ENCODE results near the gene FKBP5. TPM values are rescaled to one million over a fixed set of nuclear protein-coding genes. Genes with fewer than 3 reads are reported as not detected.

Gene FKBP5
- total RNA-seq, 2 experiments from 2014 or later: 42.5 to 79.1 TPM

DNA sequence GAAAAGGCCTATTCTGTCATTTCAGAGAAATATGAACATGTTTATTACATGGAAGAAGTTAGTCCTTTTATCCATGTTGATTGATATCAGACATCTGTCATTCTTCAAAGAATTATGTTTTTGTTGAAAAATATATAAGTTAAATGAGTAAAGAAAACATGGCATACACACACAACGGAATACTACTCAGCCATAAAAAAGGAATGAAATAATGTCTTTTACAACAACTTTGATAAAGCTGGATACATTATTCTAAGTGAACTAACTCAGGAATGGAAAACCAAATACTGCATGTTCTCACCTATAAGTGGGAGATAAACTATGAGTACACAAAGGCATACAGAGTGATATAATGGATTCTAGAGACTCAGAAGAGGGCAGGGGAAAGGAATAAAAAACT lies 9.3 kb downstream of the FKBP5 start:
- TF ChIP-seq CTCF (conservative IDR thresholded peaks at IDR 0.05; ENCODE audit: low read length) (no peak), EZH2phosphoT487 (IDR thresholded peaks at IDR 0.05; ENCODE audit: borderline replicate concordance, low read depth, low read length) (no peak)
- Histone ChIP-seq H3K4me1 (ENCODE audit: insufficient read depth, low read length, poor library complexity, severe bottlenecking) (peaks cover 20% of the 10 kb centered on the region), H2AFZ (ENCODE audit: low read length) (no peak overlapping the region), H4K20me1 (ENCODE audit: insufficient read depth, low read length) (peaks cover 8% of the 10 kb centered on the region; the same call in 1 of the 2 replicates), H3K36me3 (ENCODE audit: insufficient read depth, low read length) (peaks cover 64% of the 10 kb centered on the region), H3K27ac (ENCODE audit: low read depth, low read length, poor library complexity, severe bottlenecking) (no peak overlapping the region), H3K4me2 (ENCODE audit: low read length) (no peak overlapping the region), H3K9me3 (ENCODE audit: low read length) (no peaks in the 10 kb centered on the region), H3K9me2 (ENCODE audit: insufficient read depth, low read length) (no peaks in the 10 kb centered on the region), H3K79me2 (ENCODE audit: insufficient read depth, low read depth, low read length) (peaks cover 99% of the 10 kb centered on the region), H3K4me3 (ENCODE audit: low read depth, low read length, poor library complexity, severe bottlenecking) (no peak overlapping the region)
- no TSS peak for BruUV-seq (replicated peaks)
- POLR2A ChIA-PET: interaction anchor here (1.5 to 2.5 kb wide), 2 partner anchors 10 to 17 kb away, joined by 5 to 8 read pairs; no protein-coding TSS in a partner anchor
- intact Hi-C loops (cut with micrococcal nuclease; ENCODE audit: unreplicated experiment): no loop called here
- CTCF ChIA-PET (ENCODE audit: unreplicated experiment): no interaction called here
- no peak for DNase-seq (ENCODE audit: low spot score)

GRCh38 chr6:35678814-35679213 lies 9.9 kb downstream of the FKBP5 start:
- peaks cover 8% of the 10 kb centered on the region; the same call in 1 of the 2 replicates for H4K20me1 ChIP-seq (ENCODE audit: insufficient read depth, low read length)
- H2AFZ ChIP-seq (ENCODE audit: low read length): no peak overlapping the region
- H3K79me2 ChIP-seq (ENCODE audit: insufficient read depth, low read depth, low read length): peaks cover 99% of the 10 kb centered on the region
- ChIA-PET CTCF (ENCODE audit: unreplicated experiment) (no interaction called here), POLR2A (no interaction called here)
- intact Hi-C loops (cut with micrococcal nuclease; ENCODE audit: unreplicated experiment): no loop called here
- TF ChIP-seq CTCF (conservative IDR thresholded peaks at IDR 0.05; ENCODE audit: low read length) (no peak), EZH2phosphoT487 (IDR thresholded peaks at IDR 0.05; ENCODE audit: borderline replicate concordance, low read depth, low read length) (no peak)
- no peak overlapping the region for H3K4me3 ChIP-seq (ENCODE audit: low read depth, low read length, poor library complexity, severe bottlenecking)
- H3K27ac ChIP-seq (ENCODE audit: low read depth, low read length, poor library complexity, severe bottlenecking): no peak overlapping the region
- H3K4me2 ChIP-seq (ENCODE audit: low read length): no peak overlapping the region
- H3K4me1 ChIP-seq (ENCODE audit: insufficient read depth, low read length, poor library complexity, severe bottlenecking): peaks cover 22% of the 10 kb centered on the region
- DNase-seq (ENCODE audit: low spot score): no peak
- H3K9me3 ChIP-seq (ENCODE audit: low read length): no peaks in the 10 kb centered on the region
- H3K36me3 ChIP-seq (ENCODE audit: insufficient read depth, low read length): peaks cover 58% of the 10 kb centered on the region
- no TSS peak for BruUV-seq (replicated peaks)
- no peaks in the 10 kb centered on the region for H3K9me2 ChIP-seq (ENCODE audit: insufficient read depth, low read length)

DNA sequence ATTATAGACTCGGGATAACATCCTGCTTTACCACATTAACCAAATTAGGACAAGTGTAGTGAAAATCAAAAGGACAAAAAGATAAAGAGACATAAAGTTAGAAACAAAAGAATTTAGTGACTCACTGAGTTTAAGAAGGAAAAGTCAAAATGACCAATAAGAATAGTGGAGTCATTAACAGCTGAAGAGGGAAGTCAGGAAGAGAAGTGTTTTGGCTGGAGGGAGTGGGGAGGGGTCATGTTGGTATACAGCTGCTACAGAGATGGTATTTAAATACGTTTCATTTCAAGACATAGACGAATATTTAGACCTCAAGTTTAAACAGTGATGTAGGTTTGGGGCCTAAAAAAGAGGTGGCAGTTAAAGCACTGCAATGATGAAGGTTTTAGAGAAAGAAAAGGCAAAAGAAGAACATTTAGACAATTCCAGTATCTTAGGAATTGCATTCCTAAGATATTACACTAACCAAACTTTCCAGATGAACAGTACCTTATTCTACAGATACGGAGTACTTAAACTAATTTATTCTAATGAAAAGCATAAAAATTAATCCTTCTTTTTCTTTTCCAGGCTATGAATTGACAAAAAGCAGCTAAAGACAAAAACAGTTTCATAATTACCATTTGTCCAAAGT lies 10.6 kb downstream of the FKBP5 start:
- BruUV-seq (replicated peaks): no TSS peak

More for the DNA sequence above, 10.6 kb downstream of the FKBP5 start:
- no peak overlapping the region for H2AFZ ChIP-seq (ENCODE audit: low read length)
- peaks cover 54% of the 10 kb centered on the region for H3K36me3 ChIP-seq (ENCODE audit: insufficient read depth, low read length)
- intact Hi-C loops (cut with micrococcal nuclease; ENCODE audit: unreplicated experiment): no loop called here
- no peak for TF ChIP-seq CTCF (conservative IDR thresholded peaks at IDR 0.05; ENCODE audit: low read length)
- TF ChIP-seq EZH2phosphoT487 (IDR thresholded peaks at IDR 0.05; ENCODE audit: borderline replicate concordance, low read depth, low read length): no peak
- no peak for DNase-seq (ENCODE audit: low spot score)
- no peak overlapping the region for H3K4me2 ChIP-seq (ENCODE audit: low read length)
- H3K4me1 ChIP-seq (ENCODE audit: insufficient read depth, low read length, poor library complexity, severe bottlenecking): peaks cover 24% of the 10 kb centered on the region
- H3K79me2 ChIP-seq (ENCODE audit: insufficient read depth, low read depth, low read length): peaks cover 99% of the 10 kb centered on the region
- H3K27ac ChIP-seq (ENCODE audit: low read depth, low read length, poor library complexity, severe bottlenecking): no peak overlapping the region
- H4K20me1 ChIP-seq (ENCODE audit: insufficient read depth, low read length): peaks cover 8% of the 10 kb centered on the region; the same call in 1 of the 2 replicates
- CTCF ChIA-PET (ENCODE audit: unreplicated experiment): no interaction called here
- H3K4me3 ChIP-seq (ENCODE audit: low read depth, low read length, poor library complexity, severe bottlenecking): no peak overlapping the region
- POLR2A ChIA-PET: no interaction called here
- no peaks in the 10 kb centered on the region for H3K9me2 ChIP-seq (ENCODE audit: insufficient read depth, low read length)
- H3K9me3 ChIP-seq (ENCODE audit: low read length): no peaks in the 10 kb centered on the region
